ENCODE results near the gene MAST4. TPM values are rescaled to one million over a fixed set of nuclear protein-coding genes. Genes with fewer than 3 reads are reported as not detected.

The MAST4 gene
- total and polyA plus RNA-seq, 2 of the 8 experiments (the other 6 are each of a cell fraction or from before 2014, with no cell fraction given) = 1.5 to 2.6 TPM

- TF ChIP-seq KDM4A (IDR thresholded peaks at IDR 0.05; ENCODE audit: low read depth, low read length, severe bottlenecking) = no peak
- TF ChIP-seq CREB1 (IDR thresholded peaks at IDR 0.05) = no peak
- TF ChIP-seq TAF1 (IDR thresholded peaks at IDR 0.05; ENCODE audit: low read depth, low read length) = no peak
These were observed 565.6 kb downstream of the MAST4 start (continued) for GRCh38 chr5:67161767-67162166.

Measured in H1 (cell line).